ENCODE results near the gene KLHL18.

DNA sequence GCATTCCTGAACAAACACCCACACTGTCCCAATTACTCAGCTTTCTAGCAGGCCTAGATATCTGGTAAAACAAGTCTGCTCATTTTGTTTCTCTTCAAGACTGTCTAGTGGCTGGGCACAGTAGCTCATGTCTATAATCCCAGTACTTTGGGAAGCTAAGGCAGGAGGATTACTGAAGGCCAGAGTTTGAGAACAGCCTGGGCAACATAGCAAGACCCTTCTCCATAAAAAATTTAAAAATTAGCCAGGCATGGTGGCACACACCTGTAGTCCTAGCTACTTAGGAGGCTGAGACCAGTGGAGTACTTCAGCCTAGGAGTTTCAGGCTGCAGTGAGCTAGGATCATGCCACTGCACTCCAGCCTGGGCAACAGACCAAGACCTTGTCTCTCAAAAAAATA is 91.8 kb downstream of the KLHL18 start:
- TF ChIP-seq, protein P1, sequence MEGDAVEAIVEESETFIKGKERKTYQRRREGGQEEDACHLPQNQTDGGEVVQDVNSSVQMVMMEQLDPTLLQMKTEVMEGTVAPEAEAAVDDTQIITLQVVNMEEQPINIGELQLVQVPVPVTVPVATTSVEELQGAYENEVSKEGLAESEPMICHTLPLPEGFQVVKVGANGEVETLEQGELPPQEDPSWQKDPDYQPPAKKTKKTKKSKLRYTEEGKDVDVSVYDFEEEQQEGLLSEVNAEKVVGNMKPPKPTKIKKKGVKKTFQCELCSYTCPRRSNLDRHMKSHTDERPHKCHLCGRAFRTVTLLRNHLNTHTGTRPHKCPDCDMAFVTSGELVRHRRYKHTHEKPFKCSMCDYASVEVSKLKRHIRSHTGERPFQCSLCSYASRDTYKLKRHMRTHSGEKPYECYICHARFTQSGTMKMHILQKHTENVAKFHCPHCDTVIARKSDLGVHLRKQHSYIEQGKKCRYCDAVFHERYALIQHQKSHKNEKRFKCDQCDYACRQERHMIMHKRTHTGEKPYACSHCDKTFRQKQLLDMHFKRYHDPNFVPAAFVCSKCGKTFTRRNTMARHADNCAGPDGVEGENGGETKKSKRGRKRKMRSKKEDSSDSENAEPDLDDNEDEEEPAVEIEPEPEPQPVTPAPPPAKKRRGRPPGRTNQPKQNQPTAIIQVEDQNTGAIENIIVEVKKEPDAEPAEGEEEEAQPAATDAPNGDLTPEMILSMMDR (conservative IDR thresholded peaks at IDR 0.05; ENCODE audit: low read depth, low read length), result no peak
- TF ChIP-seq EZH2 (IDR thresholded peaks at IDR 0.05; ENCODE audit: low read length, unreplicated experiment), result no peak
- TF ChIP-seq EZH2phosphoT487 (IDR thresholded peaks at IDR 0.05; ENCODE audit: borderline replicate concordance, low read length), result no peak

Data from PC-3 (cell line).